GM13977 (cell line): ENCODE data around the gene GADD45B.
"Not testable (repeated sequence)": the region's sequence is repeated elsewhere in the genome, so short reads cannot be mapped to it uniquely, and the experiment has no call there.

ENCODE experiments used
- DNase-seq: peaks from one replicate; pipeline ENCODE4 v3.0.0; 2012; ENCODE audit warnings: low spot score
- CTCF ChIP-seq: IDR thresholded peaks from 2 replicates; pipeline ENCODE4 v1.5.1; 2012; ENCODE audit warnings: mild to moderate bottlenecking, control low read depth; ENCODE audit not compliant: insufficient read depth; ENCODE audit errors: extremely low read depth, missing control alignments
- in situ Hi-C: fragments of 300-500 bp; cut with MboI; formaldehyde crosslinking; loops from one replicate; pipeline ENCODE4 v1.12.0; 2022; ENCODE audit warnings: low sequenced_read_pairs, low pct_unique_long_range_greater_than_20kb, mixed read lengths, inconsistent platforms; ENCODE audit not compliant: unreplicated experiment

Gene GADD45B

DNA sequence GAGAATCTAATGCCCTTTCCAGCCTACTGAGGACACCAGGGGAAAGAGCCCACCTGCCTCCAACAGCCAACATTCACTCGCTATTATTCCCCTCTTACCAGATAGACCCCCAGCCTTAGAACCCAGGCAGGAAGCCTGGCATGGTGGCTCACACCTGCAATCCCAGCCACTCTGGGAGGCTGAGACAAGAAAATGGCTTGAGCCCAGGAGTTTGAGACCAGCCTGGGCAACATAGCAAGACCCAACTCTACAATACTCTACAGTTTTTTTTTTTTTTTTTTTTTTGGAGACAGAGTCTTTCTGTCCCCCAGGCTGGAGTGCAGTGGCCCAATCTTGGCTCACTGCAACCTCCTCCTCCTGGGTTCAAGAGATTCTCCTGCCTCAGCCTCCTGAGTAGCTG, 15.7 kb upstream of the GADD45B start:
- no peak for DNase-seq
- in situ Hi-C loops: no loop called here
- no peak for TF ChIP-seq CTCF

GRCh38 chr19:2461751-2462634, 13.9 kb upstream of the GADD45B start:
- in situ Hi-C loops: no loop called here
- peak; percentile 89 for DNase-seq

GRCh38 chr19:2462635-2463421, 13.1 kb upstream of the GADD45B start:
- TF ChIP-seq CTCF: no peak
- no peak for DNase-seq
- in situ Hi-C loops: no loop called here

More at GRCh38 chr19:2461751-2462634, 13.9 kb upstream of the GADD45B start:
- TF ChIP-seq CTCF: no peak

GRCh38 chr19:2463694-2464093, 12.2 kb upstream of the GADD45B start:
- in situ Hi-C loops, DNase-seq: not testable (repeated sequence)

- in situ Hi-C loops: no loop called here
- TF ChIP-seq CTCF: no peak
- DNase-seq: no peak
These were observed 11.5 kb upstream of the GADD45B start for GRCh38 chr19:2464389-2464788.

DNA sequence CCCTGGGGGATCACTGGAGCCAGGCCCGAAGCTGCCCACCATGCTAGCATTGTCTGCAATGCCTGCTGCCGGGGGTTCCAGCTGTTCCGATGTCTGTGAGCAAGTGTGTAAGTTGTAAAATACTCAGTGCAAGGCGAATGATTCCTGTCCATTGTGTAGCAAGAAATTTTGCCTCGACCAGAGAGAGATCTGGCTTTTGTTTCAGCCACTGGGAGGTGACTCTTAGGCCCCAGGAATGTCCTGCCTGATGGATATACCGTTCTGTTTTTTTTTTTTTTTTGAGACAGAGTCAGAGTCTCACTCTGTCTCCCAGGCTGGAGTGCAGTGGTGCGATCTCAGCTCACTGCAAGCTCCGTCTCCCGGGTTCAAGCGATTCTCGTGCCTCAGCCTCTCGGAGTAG, 7.3 kb upstream of the GADD45B start:
- no peak for TF ChIP-seq CTCF
- in situ Hi-C loops: no loop called here
- DNase-seq: no peak

DNA sequence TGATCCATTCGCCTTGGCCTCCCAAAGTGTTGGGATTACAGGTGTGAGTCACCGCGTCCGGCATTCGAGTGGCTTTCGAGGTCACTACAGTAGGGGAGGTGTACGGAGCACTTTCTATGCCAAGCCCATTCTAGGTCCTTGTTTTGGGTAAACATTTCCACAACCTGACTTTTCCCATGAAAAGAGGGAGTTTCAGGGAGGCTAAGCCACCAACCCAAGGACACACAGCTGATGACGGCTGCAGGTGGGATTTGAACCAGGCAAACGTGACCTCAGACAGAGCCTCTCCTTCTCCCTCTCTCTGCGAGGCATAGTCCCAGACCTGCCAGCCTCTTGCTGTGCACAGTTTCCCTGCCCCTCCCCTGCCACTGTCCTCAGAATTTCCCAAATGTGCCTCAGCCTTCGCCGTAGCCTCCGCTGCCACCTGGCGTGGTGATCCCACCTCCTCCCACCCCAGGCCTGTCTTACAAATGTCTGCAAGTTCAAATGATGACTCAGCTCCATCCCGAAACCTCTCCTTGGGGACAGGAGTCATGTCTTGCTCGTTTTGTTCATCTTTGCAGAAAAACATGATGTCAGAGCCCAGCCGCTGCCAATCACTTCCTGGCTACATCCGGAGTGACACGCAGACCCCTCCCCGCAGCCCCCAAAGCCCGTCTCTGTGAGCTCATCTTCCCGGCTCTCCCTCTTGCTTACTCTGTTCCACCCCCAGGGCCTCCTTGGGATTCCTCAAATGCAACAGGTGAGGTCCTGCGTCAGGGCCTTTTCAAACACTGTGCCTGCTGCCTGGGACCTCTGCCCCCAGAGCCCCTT, 6.6 kb upstream of the GADD45B start:
- no peak for DNase-seq
- no peak for TF ChIP-seq CTCF
- in situ Hi-C loops: no loop called here

GRCh38 chr19:2469915-2470200, 6.1 kb upstream of the GADD45B start:
- in situ Hi-C loops: loop anchor here (5.0 kb wide), 1 partner anchor 142 kb away; no protein-coding TSS in a partner anchor
- DNase-seq: not testable (repeated sequence)
